SU-DHL-6 (cell line): ENCODE results near the gene MLN.

Source experiments
- EZH2phosphoT487 ChIP-seq: fragments of 200-600 bp; sonication (generic), shearing (Covaris generic); conservative IDR thresholded peaks from 2 replicates; pipeline ENCODE4 v1.6.1; 2018; ENCODE audit warnings: mild to moderate bottlenecking, antibody characterized with exemption, low read length, moderate library complexity, mixed read lengths
- TF ChIP-seq, protein P1 (sequence below): fragments of 200-600 bp; sonication (generic); IDR thresholded peaks from one replicate; pipeline ENCODE4 v1.5.1; 2017; ENCODE audit warnings: antibody characterized with exemption, mild to moderate bottlenecking, low read length, moderate library complexity; ENCODE audit not compliant: insufficient read depth, poor library complexity, severe bottlenecking

DNA sequence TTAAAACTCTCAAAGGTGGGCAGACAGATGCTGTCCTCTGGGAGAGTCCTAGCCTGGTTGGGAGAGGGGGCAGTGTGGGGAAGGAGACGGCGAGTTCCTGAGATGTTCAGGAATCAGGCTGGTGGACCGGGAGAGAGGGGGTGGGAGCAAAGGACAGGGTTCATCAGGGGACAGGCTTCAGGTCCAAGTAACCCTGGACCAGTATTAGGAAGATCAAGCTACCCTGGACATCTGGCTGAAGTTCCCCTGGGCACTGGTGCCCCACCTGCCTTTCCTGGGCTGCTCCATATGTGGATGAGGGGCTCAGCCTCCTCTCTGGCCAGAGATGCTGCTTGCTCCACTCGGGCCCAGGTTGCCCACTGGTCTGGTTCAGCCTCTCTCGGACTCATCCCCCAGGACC is 56.0 kb downstream of the MLN start:
- no peak for TF ChIP-seq EZH2phosphoT487
- TF ChIP-seq, protein P1, sequence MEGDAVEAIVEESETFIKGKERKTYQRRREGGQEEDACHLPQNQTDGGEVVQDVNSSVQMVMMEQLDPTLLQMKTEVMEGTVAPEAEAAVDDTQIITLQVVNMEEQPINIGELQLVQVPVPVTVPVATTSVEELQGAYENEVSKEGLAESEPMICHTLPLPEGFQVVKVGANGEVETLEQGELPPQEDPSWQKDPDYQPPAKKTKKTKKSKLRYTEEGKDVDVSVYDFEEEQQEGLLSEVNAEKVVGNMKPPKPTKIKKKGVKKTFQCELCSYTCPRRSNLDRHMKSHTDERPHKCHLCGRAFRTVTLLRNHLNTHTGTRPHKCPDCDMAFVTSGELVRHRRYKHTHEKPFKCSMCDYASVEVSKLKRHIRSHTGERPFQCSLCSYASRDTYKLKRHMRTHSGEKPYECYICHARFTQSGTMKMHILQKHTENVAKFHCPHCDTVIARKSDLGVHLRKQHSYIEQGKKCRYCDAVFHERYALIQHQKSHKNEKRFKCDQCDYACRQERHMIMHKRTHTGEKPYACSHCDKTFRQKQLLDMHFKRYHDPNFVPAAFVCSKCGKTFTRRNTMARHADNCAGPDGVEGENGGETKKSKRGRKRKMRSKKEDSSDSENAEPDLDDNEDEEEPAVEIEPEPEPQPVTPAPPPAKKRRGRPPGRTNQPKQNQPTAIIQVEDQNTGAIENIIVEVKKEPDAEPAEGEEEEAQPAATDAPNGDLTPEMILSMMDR: no peak
